ENCODE data around the gene RFC5. TPM values are rescaled to one million over a fixed set of nuclear protein-coding genes. Genes with fewer than 3 reads are reported as not detected.

The RFC5 gene
- total RNA-seq, 4 donors from 2014 or later, result 4.9 to 8.7 (median 7.6) TPM; not detected in 1

DNA sequence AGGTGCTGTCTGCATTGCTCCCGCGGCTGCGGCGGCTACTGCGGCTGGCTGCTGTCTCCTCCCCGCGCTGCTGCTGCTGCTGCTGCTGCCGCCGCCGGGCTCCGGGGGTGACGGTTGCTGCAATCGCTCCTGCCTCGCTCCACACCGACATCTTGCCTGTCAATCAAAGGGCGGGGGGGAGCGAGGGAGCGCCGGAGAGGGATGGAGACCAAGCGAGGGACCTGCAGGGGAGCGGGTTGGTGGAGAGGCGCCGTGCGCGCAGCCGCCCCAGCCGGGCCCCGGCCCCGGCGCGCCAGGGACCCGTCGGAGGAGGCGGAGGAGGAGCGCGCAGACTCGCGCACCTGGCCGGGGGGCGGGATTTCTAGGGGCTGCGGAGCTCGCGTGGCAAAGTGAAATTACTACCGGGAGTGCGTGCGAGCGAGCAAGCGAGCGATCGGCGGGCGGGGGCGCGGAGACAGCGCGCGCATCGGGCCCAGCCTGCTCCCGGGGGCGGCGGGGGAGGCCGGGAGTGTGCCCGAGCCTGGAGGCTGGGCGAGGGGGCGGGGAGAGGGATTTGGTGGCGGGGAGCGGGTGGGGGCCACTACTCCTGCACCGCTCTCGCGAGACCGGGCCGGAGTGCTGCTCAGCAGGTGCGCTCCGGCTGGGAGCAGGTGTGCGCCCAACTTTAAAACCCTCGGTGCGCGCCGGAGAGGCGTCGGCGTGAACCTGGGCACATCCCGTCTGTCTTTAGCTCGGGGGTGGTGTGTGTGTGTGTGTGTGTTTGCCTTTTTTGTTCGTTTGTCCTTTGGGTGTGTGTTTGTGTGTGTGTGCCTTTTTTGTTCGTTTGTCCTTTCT is 47.5 kb upstream of the RFC5 start, which contains the start of gene KSR2:
Gene KSR2 (minus strand): TSS at position 165 of the 834 bp plus-strand sequence. CDS start 735 bp downstream, outside the sequence.
- no peaks in the 10 kb centered on the region for H3K9me3 ChIP-seq
- H3K27ac ChIP-seq, result peak within 1 kb of the TSS; percentile 66 to 84 (median 74)
- H3K27me3 ChIP-seq, result peaks cover 40% of the 10 kb centered on the region
- intact Hi-C loops (cut with DNase I; ENCODE audit: low total_unique reads) (no loop called here), in situ Hi-C loops (cut with MboI; ENCODE audit: low pct_ligation_motif_present in 1 of 4, low pct_unique_long_range_greater_than_20kb in 1 of 4, low sequenced_read_pairs in 3 of 4) (no loop called here)
- DNase-seq, result peak; percentile 81
- WGBS, 2 donors (ENCODE audit: low coverage in 1 of 2), result 0 to 1% methylated on average over 5 to 51 of the region's 86 CpGs
- no peaks in the 10 kb centered on the region for H3K36me3 ChIP-seq
- no peak for TF ChIP-seq EP300 (IDR thresholded peaks at IDR 0.05; ENCODE audit: low read depth)
- TF ChIP-seq, protein P1, sequence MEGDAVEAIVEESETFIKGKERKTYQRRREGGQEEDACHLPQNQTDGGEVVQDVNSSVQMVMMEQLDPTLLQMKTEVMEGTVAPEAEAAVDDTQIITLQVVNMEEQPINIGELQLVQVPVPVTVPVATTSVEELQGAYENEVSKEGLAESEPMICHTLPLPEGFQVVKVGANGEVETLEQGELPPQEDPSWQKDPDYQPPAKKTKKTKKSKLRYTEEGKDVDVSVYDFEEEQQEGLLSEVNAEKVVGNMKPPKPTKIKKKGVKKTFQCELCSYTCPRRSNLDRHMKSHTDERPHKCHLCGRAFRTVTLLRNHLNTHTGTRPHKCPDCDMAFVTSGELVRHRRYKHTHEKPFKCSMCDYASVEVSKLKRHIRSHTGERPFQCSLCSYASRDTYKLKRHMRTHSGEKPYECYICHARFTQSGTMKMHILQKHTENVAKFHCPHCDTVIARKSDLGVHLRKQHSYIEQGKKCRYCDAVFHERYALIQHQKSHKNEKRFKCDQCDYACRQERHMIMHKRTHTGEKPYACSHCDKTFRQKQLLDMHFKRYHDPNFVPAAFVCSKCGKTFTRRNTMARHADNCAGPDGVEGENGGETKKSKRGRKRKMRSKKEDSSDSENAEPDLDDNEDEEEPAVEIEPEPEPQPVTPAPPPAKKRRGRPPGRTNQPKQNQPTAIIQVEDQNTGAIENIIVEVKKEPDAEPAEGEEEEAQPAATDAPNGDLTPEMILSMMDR (IDR thresholded peaks at IDR 0.05), result no peak
- TF ChIP-seq POLR2AphosphoS5 (IDR thresholded peaks at IDR 0.05), result peak in 1 of 3 donors; percentile 29
- TF ChIP-seq POLR2A (IDR thresholded peaks at IDR 0.05), result peak; percentile 33
- H3K4me3 ChIP-seq, result peak within 1 kb of the TSS in 3 of 4 donors; percentile 34 to 62 (median 53)
- peaks cover 0 to 16% (median 5%) of the 10 kb centered on the region in 4 donors for H3K4me1 ChIP-seq

DNA sequence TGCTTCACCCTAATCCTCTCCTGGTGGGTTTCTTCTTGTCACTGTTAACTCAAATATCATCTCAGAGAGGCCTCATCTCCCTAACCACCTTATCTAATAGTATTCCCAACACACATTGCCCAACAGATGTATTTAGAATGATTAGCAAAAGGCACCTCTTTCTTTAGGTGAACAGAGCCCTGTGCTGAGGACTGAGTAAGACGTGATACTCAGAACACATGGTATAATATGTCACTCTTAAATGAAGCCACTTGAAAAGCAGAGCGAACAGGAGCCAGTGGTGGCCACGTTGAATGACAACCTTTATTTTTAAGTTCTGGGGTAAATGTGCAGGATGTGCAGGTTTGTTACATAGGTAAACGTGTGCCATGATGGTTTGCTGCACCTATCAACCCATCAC is 46.2 kb upstream of the RFC5 start:
- Histone ChIP-seq H3K4me1 (peaks cover 0 to 16% (median 5%) of the 10 kb centered on the region in 4 donors), H3K27ac (peak overlapping the region in 1 of 4 donors; percentile 84)

DNA sequence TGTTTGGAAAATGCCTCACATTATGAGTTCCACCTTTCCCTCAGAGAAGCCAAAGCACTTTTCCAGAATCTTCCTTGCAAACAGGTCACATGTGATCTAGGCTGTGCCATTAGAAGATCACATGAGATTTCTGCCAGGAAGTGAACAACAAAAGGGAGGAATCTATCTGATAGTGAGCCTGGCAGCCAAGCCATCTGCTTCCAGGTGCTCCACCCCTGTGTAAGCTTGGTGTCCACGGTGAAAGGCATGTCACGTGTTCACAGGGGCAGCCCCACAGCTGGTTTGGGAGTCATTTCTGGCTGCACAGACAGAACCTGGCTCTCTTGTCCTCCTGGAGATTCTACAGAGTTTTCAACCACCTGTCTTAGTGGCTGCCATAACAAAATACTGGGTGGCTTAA is 44.2 kb upstream of the RFC5 start:
- DNase-seq, result peak; percentile 13
- 35% methylated on average over 2 of the region's 2 CpGs; no CpG with 5 or more reads in 1 of the 2 donors for WGBS, 2 donors (ENCODE audit: low coverage in 1 of 2)

More for the DNA sequence above, 46.2 kb upstream of the RFC5 start:
- DNase-seq, result no peak
- intact Hi-C loops (cut with DNase I; ENCODE audit: low total_unique reads) (no loop called here), in situ Hi-C loops (cut with MboI; ENCODE audit: low pct_ligation_motif_present in 1 of 4, low pct_unique_long_range_greater_than_20kb in 1 of 4, low sequenced_read_pairs in 3 of 4) (no loop called here)
- H3K4me3 ChIP-seq, result no peak overlapping the region
- no peaks in the 10 kb centered on the region for H3K9me3 ChIP-seq
- peaks cover 40% of the 10 kb centered on the region for H3K27me3 ChIP-seq
- no peak for TF ChIP-seq EP300 (IDR thresholded peaks at IDR 0.05; ENCODE audit: low read depth)
- no peak for TF ChIP-seq POLR2AphosphoS5 (IDR thresholded peaks at IDR 0.05)
- TF ChIP-seq, protein P1 (IDR thresholded peaks at IDR 0.05), result no peak
- no peak for TF ChIP-seq POLR2A (IDR thresholded peaks at IDR 0.05)
- WGBS, 2 donors (ENCODE audit: low coverage in 1 of 2), result 83 to 92% methylated on average over 1 to 4 of the region's 4 CpGs
- H3K36me3 ChIP-seq, result no peaks in the 10 kb centered on the region

DNA sequence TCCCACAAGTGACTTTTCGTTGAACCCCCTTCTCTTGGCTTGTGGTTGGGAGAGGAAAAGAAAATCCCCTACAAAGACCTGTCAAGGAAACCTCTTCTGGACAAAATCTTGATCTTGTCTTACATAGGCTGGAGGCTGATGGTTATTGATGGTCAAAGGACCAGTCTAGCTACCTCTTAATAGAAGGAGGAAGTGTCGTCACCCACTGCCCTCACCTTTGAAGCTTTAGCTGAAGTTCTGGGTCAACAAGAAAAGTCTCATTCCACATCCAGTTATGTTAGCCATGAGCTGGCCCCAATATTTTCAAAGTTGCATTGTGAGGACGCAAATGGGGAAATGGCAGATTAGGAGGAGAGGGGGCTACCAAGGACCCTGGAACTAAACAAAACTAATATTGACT is 41.5 kb upstream of the RFC5 start:
- no peak for TF ChIP-seq EP300 (IDR thresholded peaks at IDR 0.05; ENCODE audit: low read depth)
- TF ChIP-seq POLR2AphosphoS5 (IDR thresholded peaks at IDR 0.05), result no peak
- TF ChIP-seq, protein P1 (IDR thresholded peaks at IDR 0.05), result no peak
- TF ChIP-seq POLR2A (IDR thresholded peaks at IDR 0.05), result no peak
- H3K4me1 ChIP-seq, result no peaks in the 10 kb centered on the region
- no peaks in the 10 kb centered on the region for H3K36me3 ChIP-seq
- no peaks in the 10 kb centered on the region for H3K9me3 ChIP-seq
- 90 to 92% methylated on average over 1 to 3 of the region's 3 CpGs for WGBS, 2 donors (ENCODE audit: low coverage in 1 of 2)
- intact Hi-C loops (cut with DNase I; ENCODE audit: low total_unique reads), result no loop called here
- H3K4me3 ChIP-seq, result no peak overlapping the region
- DNase-seq, result no peak
- no peaks in the 10 kb centered on the region for H3K27me3 ChIP-seq
- H3K27ac ChIP-seq, result no peak overlapping the region
- in situ Hi-C loops (cut with MboI; ENCODE audit: low pct_ligation_motif_present in 1 of 4, low pct_unique_long_range_greater_than_20kb in 1 of 4, low sequenced_read_pairs in 3 of 4), result no loop called here

More for the DNA sequence above, 44.2 kb upstream of the RFC5 start:
- Histone ChIP-seq H3K4me1 (peaks cover 0 to 16% (median 5%) of the 10 kb centered on the region in 4 donors), H3K36me3 (no peaks in the 10 kb centered on the region), H3K27ac (peak overlapping the region in 1 of 4 donors; percentile 10), H3K27me3 (peaks cover 25% of the 10 kb centered on the region), H3K4me3 (no peak overlapping the region), H3K9me3 (no peaks in the 10 kb centered on the region)
- intact Hi-C loops (cut with DNase I; ENCODE audit: low total_unique reads), result no loop called here
- in situ Hi-C loops (cut with MboI; ENCODE audit: low pct_ligation_motif_present in 1 of 4, low pct_unique_long_range_greater_than_20kb in 1 of 4, low sequenced_read_pairs in 3 of 4), result no loop called here
- TF ChIP-seq, protein P1 (IDR thresholded peaks at IDR 0.05), result no peak
- TF ChIP-seq POLR2A (IDR thresholded peaks at IDR 0.05) (no peak), EP300 (IDR thresholded peaks at IDR 0.05; ENCODE audit: low read depth) (no peak), POLR2AphosphoS5 (IDR thresholded peaks at IDR 0.05) (no peak)
